ENCODE data around the gene CST4.

GRCh38 chr20:23666698-23667097, 22.1 kb downstream of the CST4 start:
- TF ChIP-seq RELA (CRISPR knock-in tag; IDR thresholded peaks at IDR 0.05; ENCODE audit: borderline replicate concordance) (no peak), CTCF (IDR thresholded peaks at IDR 0.05) (no peak), AFF4 (CRISPR knock-in tag; IDR thresholded peaks at IDR 0.05; ENCODE audit: borderline replicate concordance) (no peak), SMAD3 (CRISPR knock-in tag; IDR thresholded peaks at IDR 0.05; ENCODE audit: borderline replicate concordance) (no peak)

All from WTC11 (cell line).